Loucy (cell line): ENCODE results near the gene C6orf52.

Source experiments
- CTCF ChIP-seq: fragments of 200-600 bp; sonication (generic); conservative IDR thresholded peaks from 2 replicates; pipeline ENCODE4 v1.5.1; 2014; ENCODE audit warnings: mild to moderate bottlenecking, antibody characterized with exemption, low read length
- EZH2phosphoT487 ChIP-seq: fragments of 200-600 bp; IDR thresholded peaks from 2 replicates; pipeline ENCODE4 v1.6.1; 2018; ENCODE audit warnings: antibody characterized with exemption, mild to moderate bottlenecking, moderate library complexity, borderline replicate concordance

GRCh38 chr6:10720265-10720959 is 26.0 kb upstream of the C6orf52 start:
- no peak for TF ChIP-seq CTCF
- TF ChIP-seq EZH2phosphoT487 = no peak
